Fibroblast of mammary gland (primary cell): ENCODE results near the gene ABCA1.
A peak's percentile ranks its signal among the peaks of the same experiment; 100 is the strongest.

Experiments
- DNase-seq: peaks from one replicate; pipeline ENCODE4 v3.0.0-alpha.2; 2010; ENCODE audit warnings: low read depth
- H3K4me3 ChIP-seq: 2 replicates; pipeline ENCODE4 v1.5.1; 2011; ENCODE audit warnings: low read depth, mild to moderate bottlenecking, low read length, moderate library complexity; ENCODE audit not compliant: control insufficient read depth
- TF ChIP-seq, protein P1 (sequence below): conservative IDR thresholded peaks from 2 replicates; pipeline ENCODE4 v1.5.1; 2011; ENCODE audit warnings: low read depth, low read length, inconsistent platforms; ENCODE audit not compliant: control insufficient read depth, insufficient read depth

ABCA1 gene

GRCh38 chr9:104747565-104748358 lies 180.2 kb downstream of the ABCA1 start, which contains the start of gene NIPSNAP3A:
NIPSNAP3A (plus strand) TSS chr9:104747683; CDS start chr9:104747793, 110 bp downstream.
- TF ChIP-seq, protein P1, sequence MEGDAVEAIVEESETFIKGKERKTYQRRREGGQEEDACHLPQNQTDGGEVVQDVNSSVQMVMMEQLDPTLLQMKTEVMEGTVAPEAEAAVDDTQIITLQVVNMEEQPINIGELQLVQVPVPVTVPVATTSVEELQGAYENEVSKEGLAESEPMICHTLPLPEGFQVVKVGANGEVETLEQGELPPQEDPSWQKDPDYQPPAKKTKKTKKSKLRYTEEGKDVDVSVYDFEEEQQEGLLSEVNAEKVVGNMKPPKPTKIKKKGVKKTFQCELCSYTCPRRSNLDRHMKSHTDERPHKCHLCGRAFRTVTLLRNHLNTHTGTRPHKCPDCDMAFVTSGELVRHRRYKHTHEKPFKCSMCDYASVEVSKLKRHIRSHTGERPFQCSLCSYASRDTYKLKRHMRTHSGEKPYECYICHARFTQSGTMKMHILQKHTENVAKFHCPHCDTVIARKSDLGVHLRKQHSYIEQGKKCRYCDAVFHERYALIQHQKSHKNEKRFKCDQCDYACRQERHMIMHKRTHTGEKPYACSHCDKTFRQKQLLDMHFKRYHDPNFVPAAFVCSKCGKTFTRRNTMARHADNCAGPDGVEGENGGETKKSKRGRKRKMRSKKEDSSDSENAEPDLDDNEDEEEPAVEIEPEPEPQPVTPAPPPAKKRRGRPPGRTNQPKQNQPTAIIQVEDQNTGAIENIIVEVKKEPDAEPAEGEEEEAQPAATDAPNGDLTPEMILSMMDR = no peak
- peak; percentile 56 for DNase-seq
- peak within 1 kb of the TSS; percentile 83 for H3K4me3 ChIP-seq

DNA sequence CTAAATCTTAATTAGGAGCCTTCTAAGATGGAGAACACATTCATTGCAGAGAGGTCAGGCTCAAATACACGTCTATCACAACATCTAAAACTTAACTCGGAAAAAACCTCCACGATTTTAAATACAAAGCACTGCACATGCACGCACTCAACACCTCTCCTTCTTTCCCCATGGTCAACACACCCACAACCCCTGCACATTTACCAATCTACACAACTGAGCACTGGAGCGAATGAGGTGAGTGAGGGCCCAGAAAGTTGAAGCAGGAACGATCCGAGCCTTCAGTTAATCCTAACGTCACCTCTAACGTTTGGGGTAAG lies 180.8 kb downstream of the ABCA1 start:
- TF ChIP-seq, protein P1 = no peak
- peak overlapping the region; percentile 83 for H3K4me3 ChIP-seq
- DNase-seq = no peak

DNA sequence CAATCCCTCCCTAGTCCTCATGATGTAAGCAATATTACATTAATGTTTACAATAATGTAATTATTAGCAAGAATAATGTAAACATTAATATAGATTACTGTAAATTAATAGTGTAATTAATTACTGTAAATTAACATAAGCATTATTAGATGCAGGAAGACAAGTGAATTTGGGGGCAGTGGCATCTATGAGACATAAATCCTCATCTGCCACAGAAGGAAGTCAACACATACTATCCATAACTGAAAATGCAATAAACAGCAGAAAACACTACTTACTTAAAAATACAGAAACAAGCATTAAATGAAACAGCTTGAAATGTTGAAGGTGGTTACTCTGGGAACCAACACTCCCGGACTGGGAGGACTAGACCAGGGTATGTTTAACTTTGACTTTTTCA lies 181.2 kb downstream of the ABCA1 start:
- TF ChIP-seq, protein P1 = no peak
- peak overlapping the region; percentile 83 for H3K4me3 ChIP-seq
- DNase-seq = no peak

GRCh38 chr9:104746285-104746684 lies 181.7 kb downstream of the ABCA1 start:
- DNase-seq = no peak
- H3K4me3 ChIP-seq = no peak overlapping the region
- TF ChIP-seq, protein P1 = no peak

DNA sequence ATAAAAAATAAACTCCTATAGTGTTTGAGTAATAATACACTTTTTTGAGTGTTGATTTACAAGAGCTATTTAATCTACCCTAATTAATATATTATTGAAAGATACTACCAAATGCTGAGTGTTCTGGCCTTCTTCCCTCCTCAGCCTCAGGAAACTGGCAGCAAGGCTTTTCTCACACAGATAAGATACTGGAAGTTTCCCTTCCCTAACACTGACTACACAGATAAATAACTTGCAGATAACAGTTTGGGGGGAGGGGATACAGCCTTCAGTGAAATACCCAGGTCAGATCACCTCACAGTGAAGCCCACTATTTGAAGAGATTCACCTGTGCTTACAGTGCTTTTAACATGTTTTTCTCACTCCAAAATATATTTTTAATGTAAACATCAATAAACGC lies 182.1 kb downstream of the ABCA1 start:
- H3K4me3 ChIP-seq = no peak overlapping the region
- DNase-seq = no peak
- TF ChIP-seq, protein P1 = no peak

DNA sequence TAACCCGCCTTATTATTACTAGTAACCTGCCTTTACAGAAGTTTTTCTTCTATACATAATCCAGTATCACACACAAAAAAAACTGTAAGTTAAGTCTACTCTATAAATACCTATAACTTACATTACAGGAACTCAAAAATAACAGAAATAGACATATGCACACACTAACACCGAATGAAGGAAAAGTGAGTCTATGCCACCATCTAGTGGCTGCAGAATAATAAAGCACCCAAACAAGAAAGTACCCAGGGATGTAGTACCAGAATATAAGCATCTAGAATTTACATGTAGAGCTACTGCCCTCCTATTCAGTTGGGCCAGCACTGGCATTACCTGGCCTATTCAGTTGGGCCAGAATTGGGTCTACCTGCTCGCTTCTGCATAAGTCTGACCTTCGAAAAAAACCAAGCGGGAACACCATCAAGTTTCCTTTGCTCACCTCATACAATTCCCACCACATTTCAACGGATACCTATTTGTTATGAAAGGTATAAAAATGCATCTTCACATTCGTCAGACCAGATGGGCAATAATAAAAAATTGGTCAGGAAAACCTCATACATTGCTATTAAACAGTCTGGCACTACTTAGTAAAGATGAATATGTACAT lies 184.5 kb downstream of the ABCA1 start:
- H3K4me3 ChIP-seq = no peak overlapping the region
- DNase-seq = peak; percentile 79

More for the DNA sequence above, 184.5 kb downstream of the ABCA1 start:
- TF ChIP-seq, protein P1 = peak; percentile 69
